HepG2 (cell line): ENCODE measurements around the gene BIRC2. TPM values are rescaled to one million over a fixed set of nuclear protein-coding genes. Genes with fewer than 3 reads are reported as not detected.

ENCODE experiments used
- ATF7 ChIP-seq, 2 experiments: fragments of 450-650 bp in 1 of 2; sonication (generic) in 1 of 2; formaldehyde crosslinking in 1 of 2; IDR thresholded peaks; 2 replicates each; pipeline versions ENCODE4 v1.4.0 to v1.6.1; 2016 to 2020; ENCODE audit warnings: antibody characterized with exemption in 1 of 2, mild to moderate bottlenecking in 1 of 2, missing genetic modification reagents in 1 of 2
- BCL3 ChIP-seq: sonication (generic); formaldehyde crosslinking; IDR thresholded peaks from 2 replicates; pipeline ENCODE4 v1.5.1; 2020; ENCODE audit warnings: mild to moderate bottlenecking, missing genetic modification reagents, moderate library complexity
- CHD2 ChIP-seq: IDR thresholded peaks from 2 replicates; pipeline ENCODE4 v1.6.1; 2011; ENCODE audit warnings: low read depth, low read length, improper control_type of control experiment
- CREB1 ChIP-seq, 2 experiments: fragments of 450-650 bp in 1 of 2; IDR thresholded peaks; 2 replicates each; pipeline ENCODE4 v1.6.1; 2016 to 2017; ENCODE audit warnings: control low read depth in 1 of 2, mild to moderate bottlenecking in 1 of 2, missing compliant biosample characterization in 1 of 2, missing genetic modification characterization in 1 of 2
- ETV5 ChIP-seq: IDR thresholded peaks from 2 replicates; pipeline ENCODE4 v1.6.1; 2018; ENCODE audit warnings: missing biosample characterization, missing genetic modification reagents, inconsistent platforms, borderline replicate concordance
- FOXO4 ChIP-seq: sonication (generic); formaldehyde crosslinking; conservative IDR thresholded peaks from 2 replicates; pipeline ENCODE4 v1.8.1; 2023; ENCODE audit warnings: missing genetic modification reagents
- HNRNPH1 ChIP-seq: fragments of 200-400 bp; formaldehyde crosslinking; optimal IDR thresholded peaks from 2 replicates; pipeline ENCODE3; 2017; ENCODE audit warnings: mild to moderate bottlenecking, low read depth, low read length
- HOXD1 ChIP-seq: sonication (generic); formaldehyde crosslinking; IDR thresholded peaks from 2 replicates; pipeline ENCODE4 v1.5.0; 2020; ENCODE audit warnings: missing genetic modification reagents
- KDM5B ChIP-seq: sonication (generic); formaldehyde crosslinking; IDR thresholded peaks from 2 replicates; pipeline ENCODE4 v1.4.0; 2020; ENCODE audit warnings: missing genetic modification reagents, mild to moderate bottlenecking, borderline replicate concordance
- KLF13 ChIP-seq: sonication (generic); formaldehyde crosslinking; IDR thresholded peaks from 2 replicates; pipeline ENCODE4 v1.4.0; 2020; ENCODE audit warnings: mild to moderate bottlenecking, missing genetic modification reagents
- RBM22 ChIP-seq: fragments of 200-400 bp; formaldehyde crosslinking; optimal IDR thresholded peaks from 2 replicates; pipeline ENCODE3; 2017; ENCODE audit warnings: mild to moderate bottlenecking, low read length, moderate library complexity
- REPIN1 ChIP-seq: sonication (generic); formaldehyde crosslinking; IDR thresholded peaks from 2 replicates; pipeline ENCODE4 v1.8.0; 2022; ENCODE audit warnings: missing genetic modification reagents, low read depth, mild to moderate bottlenecking, borderline replicate concordance
- RNF219 ChIP-seq: sonication (generic); formaldehyde crosslinking; IDR thresholded peaks from 2 replicates; pipeline ENCODE4 v1.5.0; 2020; ENCODE audit warnings: mild to moderate bottlenecking, missing genetic modification reagents
- SMAD1 ChIP-seq: sonication (generic); formaldehyde crosslinking; IDR thresholded peaks from 2 replicates; pipeline ENCODE4 v1.4.0; 2020; ENCODE audit warnings: missing genetic modification reagents, low read depth, mild to moderate bottlenecking, borderline replicate concordance
- THAP7 ChIP-seq: sonication (generic); formaldehyde crosslinking; IDR thresholded peaks from 2 replicates; pipeline ENCODE4 v1.8.1; 2023; ENCODE audit warnings: mild to moderate bottlenecking, missing genetic modification reagents
- TRIM22 ChIP-seq: fragments of 450-650 bp; IDR thresholded peaks from 2 replicates; pipeline ENCODE4 v1.6.1; 2017
- ZNF614 ChIP-seq: IDR thresholded peaks from 2 replicates; pipeline ENCODE4 v1.6.1; 2018; ENCODE audit warnings: missing biosample characterization, missing genetic modification reagents, inconsistent platforms, borderline replicate concordance
- ZNF616 ChIP-seq: sonication (generic); formaldehyde crosslinking; IDR thresholded peaks from 2 replicates; pipeline ENCODE4 v1.5.0; 2020; ENCODE audit warnings: low read depth, mild to moderate bottlenecking, missing genetic modification reagents
- ZUFSP ChIP-seq: sonication (generic); formaldehyde crosslinking; IDR thresholded peaks from 2 replicates; pipeline ENCODE4 v1.9.0; 2021; ENCODE audit warnings: missing genetic modification reagents, mild to moderate bottlenecking, borderline replicate concordance
- polyA plus RNA-seq, 8 experiments: library from polyadenylated mRNA; depleted of rRNA in 3 of 8; stranded (reverse) in 7 of 8; unstranded in 1 of 8; fragments of >200 nt; fragmentation: Illumina TruSeq in 4 of 8; extraction: Trizol in 4 of 8; gene quantifications; 2 replicates each; pipeline versions ENCODE4 v1.2.1 to v1.2.3, GENCODE V29; 2011 to 2016; ENCODE audit warnings: low read depth in 4 of 8, missing spikeins in 1 of 8, mixed read lengths in 1 of 8; ENCODE audit not compliant: insufficient read depth in 1 of 8
- total RNA-seq, 5 experiments: library from RNA; depleted of rRNA; stranded (reverse); fragments of >200 nt; fragmentation: Illumina TruSeq; extraction: Trizol; gene quantifications; 2 replicates each; pipeline ENCODE4 v1.2.3, GENCODE V29; 2016; ENCODE audit warnings: low read depth in 1 of 5

Gene BIRC2
- total and polyA plus RNA-seq, 2 of the 13 experiments (the other 11 are each of a cell fraction or from before 2014, with no cell fraction given): 61.7 to 62.2 TPM

GRCh38 chr11:102317099-102317767 is 29.8 kb upstream of the BIRC2 start, which contains the start of gene BIRC3 (continued):
- TF ChIP-seq THAP7 (CRISPR knock-in tag) (peak; percentile 39; the same call in 1 of the 2 replicates), KLF13 (CRISPR knock-in tag) (no peak), CREB1 (IDR thresholded peaks at IDR 0.05) (peak; percentile 53), CREB1 (CRISPR knock-in tag; IDR thresholded peaks at IDR 0.05) (peak; percentile 77), BCL3 (CRISPR knock-in tag) (peak; percentile 65; the same call in 1 of the 2 replicates), RNF219 (CRISPR knock-in tag) (0 out of 2 replicates have a peak, but pooled peaks have one; percentile 15), HOXD1 (CRISPR knock-in tag) (no peak), SMAD1 (CRISPR knock-in tag) (no peak), CHD2 (no peak), ZUFSP (CRISPR knock-in tag) (no peak), TRIM22 (no peak), KDM5B (CRISPR knock-in tag) (peak; percentile 82; the same call in 1 of the 2 replicates), FOXO4 (CRISPR knock-in tag) (no peak), ZNF616 (no peak), ATF7 (IDR thresholded peaks at IDR 0.05) (no peak), ATF7 (CRISPR knock-in tag; IDR thresholded peaks at IDR 0.05) (peak; percentile 68; the same call in 1 of the 2 replicates), ETV5 (no peak), ZNF614 (CRISPR knock-in tag) (peak; percentile 69; the same call in 1 of the 2 replicates), HNRNPH1 (no peak), RBM22 (no peak), REPIN1 (CRISPR knock-in tag) (peak; percentile 88)
